ENCODE data around the gene FRAT2.
"Not testable (repeated sequence)": the region's sequence is repeated elsewhere in the genome, so short reads cannot be mapped to it uniquely, and the experiment has no call there.

FRAT2 gene

GRCh38 chr10:97321032-97321803 lies 13.3 kb downstream of the FRAT2 start:
- no peak for DNase-seq

GRCh38 chr10:97320480-97321031 lies 14.0 kb downstream of the FRAT2 start:
- DNase-seq, result no peak

- peak; percentile 33 for DNase-seq
Measured at GRCh38 chr10:97319671-97320479, 14.7 kb downstream of the FRAT2 start.

- peak; percentile 88 for DNase-seq
Measured at GRCh38 chr10:97318772-97319651, 15.5 kb downstream of the FRAT2 start, which contains the start of gene FRAT1. FRAT1 (plus strand) TSS chr10:97319271; CDS start chr10:97319454, 183 bp downstream.

- no peak for DNase-seq
Measured at GRCh38 chr10:97314671-97315070, 19.9 kb downstream of the FRAT2 start.

- no peak for DNase-seq
Measured at GRCh38 chr10:97312897-97313296, 21.6 kb downstream of the FRAT2 start.

GRCh38 chr10:97311111-97311626 lies 23.4 kb downstream of the FRAT2 start:
- DNase-seq, result no peak

GRCh38 chr10:97307866-97308780 lies 26.4 kb downstream of the FRAT2 start:
- no peak for DNase-seq

- DNase-seq, result no peak
Measured at GRCh38 chr10:97307441-97307840, 27.1 kb downstream of the FRAT2 start.

GRCh38 chr10:97302088-97302791 lies 32.3 kb downstream of the FRAT2 start:
- no peak for DNase-seq

- DNase-seq, result no peak
Measured at GRCh38 chr10:97300980-97301379, 33.5 kb downstream of the FRAT2 start.

- no peak for DNase-seq
Measured at GRCh38 chr10:97298223-97298571, 36.3 kb downstream of the FRAT2 start.

- no peak for DNase-seq
Measured at GRCh38 chr10:97297556-97298222, 36.8 kb downstream of the FRAT2 start.

- DNase-seq, result no peak
Measured at GRCh38 chr10:97292862-97293198, 41.7 kb downstream of the FRAT2 start.

- DNase-seq, result peak; percentile 89
Measured at GRCh38 chr10:97292097-97292861, 42.2 kb downstream of the FRAT2 start, which contains the start of gene ARHGAP19. ARHGAP19 (minus strand) TSS chr10:97292637; CDS start chr10:97292627, 10 bp downstream.

GRCh38 chr10:97291357-97292096 lies 43.0 kb downstream of the FRAT2 start:
- no peak for DNase-seq

GRCh38 chr10:97290576-97291356 lies 43.8 kb downstream of the FRAT2 start:
- DNase-seq, result not testable (repeated sequence)

GRCh38 chr10:97290076-97290475 lies 44.5 kb downstream of the FRAT2 start:
- not testable (repeated sequence) for DNase-seq

All from activated T-cell treated with anti-CD3 and anti-CD28 coated beads for 4 hours (primary cell).